ENCODE results near the gene RAB11FIP4.

DNA sequence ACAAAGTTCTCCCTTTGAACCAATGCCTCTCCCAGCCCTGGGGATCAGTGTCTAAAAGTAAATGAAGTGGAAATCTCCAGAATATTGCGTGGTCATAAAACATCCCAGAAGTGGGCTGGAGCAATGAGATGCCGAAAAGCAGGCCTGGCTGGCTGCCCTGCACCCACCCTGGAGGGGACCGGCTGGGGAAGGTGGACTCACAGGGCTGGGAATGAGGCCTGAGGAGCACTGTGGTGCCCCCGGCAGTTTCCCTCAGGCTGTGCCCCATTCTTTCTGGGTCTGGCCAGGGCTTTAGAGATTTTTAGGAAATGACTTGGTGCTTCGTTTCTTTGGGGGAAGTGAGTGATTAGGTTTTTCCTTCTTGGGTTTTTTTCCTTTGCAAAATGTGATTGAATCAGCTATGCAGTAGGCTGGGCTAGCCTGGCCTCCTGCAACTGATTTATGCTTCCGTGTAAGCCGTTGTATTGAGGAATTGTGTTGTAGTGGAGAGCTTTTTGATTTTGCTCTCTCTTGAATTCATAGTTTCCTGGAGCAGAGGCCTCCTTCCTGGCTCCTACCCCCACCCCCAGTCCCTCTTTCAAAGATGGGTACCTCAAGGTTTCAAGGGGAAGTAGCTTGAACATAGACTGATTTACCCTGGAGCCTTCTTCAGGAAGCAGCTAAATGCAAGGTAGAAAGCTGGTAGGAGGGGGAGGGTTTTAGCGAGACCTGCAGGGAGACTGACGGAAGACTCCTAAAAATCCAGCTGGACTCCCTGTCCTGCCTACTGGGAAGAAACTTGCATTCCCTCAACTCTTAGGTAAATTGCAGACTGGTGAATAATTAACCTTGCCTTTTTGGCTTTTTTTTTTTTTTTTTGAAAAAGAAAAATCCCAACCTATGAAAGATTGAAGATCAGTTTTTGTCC is 170.2 kb downstream of the RAB11FIP4 start:
- no peak for TF ChIP-seq EZH2 (IDR thresholded peaks at IDR 0.05; ENCODE audit: insufficient read depth, poor library complexity, severe bottlenecking)
- TF ChIP-seq EZH2phosphoT487 (IDR thresholded peaks at IDR 0.05; ENCODE audit: insufficient read depth, low read depth), result no peak
